Brain microvascular endothelial cell (primary cell): ENCODE data around the gene AGPS.

Experiments used
- DNase-seq: peaks from one replicate; pipeline ENCODE4 v3.0.0-alpha.2; 2020
- H3K27ac ChIP-seq: fragments of 250-450 bp; sonication (Bioruptor Pico); 2 replicates; pipeline ENCODE4 v1.5.1; 2020; ENCODE audit warnings: mild to moderate bottlenecking, moderate library complexity
- H3K27me3 ChIP-seq: fragments of 250-450 bp; sonication (Bioruptor Pico); replicated peaks from 2 replicates; pipeline ENCODE4 v1.5.1; 2020; ENCODE audit warnings: mild to moderate bottlenecking
- H3K36me3 ChIP-seq: fragments of 250-450 bp; sonication (Bioruptor Pico); replicated peaks from 2 replicates; pipeline ENCODE4 v1.5.1; 2020; ENCODE audit warnings: mild to moderate bottlenecking
- H3K4me3 ChIP-seq: 2 replicates; pipeline ENCODE4 v1.5.1; 2011; ENCODE audit warnings: low read depth, mild to moderate bottlenecking, control low read depth, low read length, moderate library complexity
- in situ Hi-C: cut with HindIII; loops from 2 replicates; pipeline ENCODE4 v1.10.0; 2017; ENCODE audit warnings: low sequenced_read_pairs, low pct_ligation_motif_present
- TF ChIP-seq, protein P1 (sequence below): IDR thresholded peaks from 2 replicates; pipeline ENCODE4 v1.5.1; 2011; ENCODE audit warnings: low read depth, mild to moderate bottlenecking, moderate library complexity, low read length, control low read depth, inconsistent platforms; ENCODE audit errors: missing control alignments

Gene AGPS

DNA sequence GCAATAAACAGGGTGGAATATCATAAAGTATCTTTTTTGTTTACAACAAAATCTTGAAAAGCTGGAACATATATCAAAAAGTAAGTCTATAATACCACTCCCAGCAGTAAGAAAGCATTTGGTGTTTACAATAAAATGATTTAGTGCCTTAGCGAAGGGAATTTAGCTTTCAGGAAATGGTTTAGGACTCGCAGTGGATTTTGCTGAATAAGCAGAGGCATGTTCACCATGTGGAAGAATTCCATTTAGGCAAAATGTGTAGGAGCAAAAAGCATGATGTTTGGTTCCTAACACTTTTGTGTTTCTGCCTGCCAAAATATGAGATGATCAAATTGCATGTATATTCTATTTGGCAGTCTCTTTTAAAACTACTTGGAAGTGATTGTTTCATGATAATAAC, 163.6 kb downstream of the AGPS start:
- no peak for DNase-seq
- no peaks in the 10 kb centered on the region for H3K27me3 ChIP-seq
- no peaks in the 10 kb centered on the region for H3K36me3 ChIP-seq
- H3K27ac ChIP-seq, result no peak overlapping the region
- in situ Hi-C loops, result no loop called here
- TF ChIP-seq, protein P1, sequence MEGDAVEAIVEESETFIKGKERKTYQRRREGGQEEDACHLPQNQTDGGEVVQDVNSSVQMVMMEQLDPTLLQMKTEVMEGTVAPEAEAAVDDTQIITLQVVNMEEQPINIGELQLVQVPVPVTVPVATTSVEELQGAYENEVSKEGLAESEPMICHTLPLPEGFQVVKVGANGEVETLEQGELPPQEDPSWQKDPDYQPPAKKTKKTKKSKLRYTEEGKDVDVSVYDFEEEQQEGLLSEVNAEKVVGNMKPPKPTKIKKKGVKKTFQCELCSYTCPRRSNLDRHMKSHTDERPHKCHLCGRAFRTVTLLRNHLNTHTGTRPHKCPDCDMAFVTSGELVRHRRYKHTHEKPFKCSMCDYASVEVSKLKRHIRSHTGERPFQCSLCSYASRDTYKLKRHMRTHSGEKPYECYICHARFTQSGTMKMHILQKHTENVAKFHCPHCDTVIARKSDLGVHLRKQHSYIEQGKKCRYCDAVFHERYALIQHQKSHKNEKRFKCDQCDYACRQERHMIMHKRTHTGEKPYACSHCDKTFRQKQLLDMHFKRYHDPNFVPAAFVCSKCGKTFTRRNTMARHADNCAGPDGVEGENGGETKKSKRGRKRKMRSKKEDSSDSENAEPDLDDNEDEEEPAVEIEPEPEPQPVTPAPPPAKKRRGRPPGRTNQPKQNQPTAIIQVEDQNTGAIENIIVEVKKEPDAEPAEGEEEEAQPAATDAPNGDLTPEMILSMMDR, result no peak
- H3K4me3 ChIP-seq, result no peak overlapping the region

DNA sequence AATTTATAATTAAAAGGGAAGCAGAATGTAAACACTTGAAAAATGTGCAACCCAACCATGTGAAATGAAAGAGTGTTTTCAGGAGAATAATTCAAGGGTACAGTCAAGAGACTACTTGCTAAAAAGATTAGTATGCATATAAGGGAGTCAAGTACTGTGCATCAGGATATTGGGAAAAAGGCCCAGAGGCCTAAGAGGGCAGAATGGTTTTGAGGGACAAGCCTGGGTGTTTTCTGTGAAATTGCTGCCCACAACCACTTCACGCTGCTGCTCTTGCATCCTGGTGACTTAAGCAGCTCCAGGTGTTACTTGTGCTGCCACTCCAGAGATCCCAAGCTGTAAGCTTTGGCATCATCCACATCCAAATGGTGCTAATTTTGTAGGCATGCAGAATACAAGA, 165.2 kb downstream of the AGPS start:
- no peak overlapping the region for H3K4me3 ChIP-seq
- in situ Hi-C loops, result no loop called here

DNA sequence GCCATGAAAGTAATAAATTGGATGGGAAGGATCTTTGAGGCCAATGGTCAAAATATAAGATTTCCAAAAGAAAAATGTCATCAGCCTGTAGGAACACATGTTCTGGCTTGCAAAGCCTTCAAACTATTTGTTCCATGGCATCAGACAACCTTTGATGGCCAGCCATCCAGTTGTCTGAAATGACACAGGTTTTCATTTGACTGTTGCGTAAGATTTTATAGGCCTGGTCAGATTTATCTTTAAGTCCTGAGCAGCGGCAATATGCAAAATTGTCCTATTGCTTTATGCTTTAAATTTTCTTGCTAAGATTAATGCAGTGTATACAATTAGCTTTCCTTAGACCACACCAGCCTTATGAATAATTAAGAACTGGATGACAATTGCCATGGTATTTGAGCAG, 167.1 kb downstream of the AGPS start:
- H3K4me3 ChIP-seq, result no peak overlapping the region
- TF ChIP-seq, protein P1, result no peak
- no peaks in the 10 kb centered on the region for H3K36me3 ChIP-seq
- in situ Hi-C loops, result no loop called here
- no peaks in the 10 kb centered on the region for H3K27me3 ChIP-seq
- no peak for DNase-seq
- no peak overlapping the region for H3K27ac ChIP-seq

More for the DNA sequence above, 165.2 kb downstream of the AGPS start:
- no peak for DNase-seq
- Histone ChIP-seq H3K27me3 (no peaks in the 10 kb centered on the region), H3K36me3 (no peaks in the 10 kb centered on the region), H3K27ac (no peak overlapping the region)
- TF ChIP-seq, protein P1, result no peak

DNA sequence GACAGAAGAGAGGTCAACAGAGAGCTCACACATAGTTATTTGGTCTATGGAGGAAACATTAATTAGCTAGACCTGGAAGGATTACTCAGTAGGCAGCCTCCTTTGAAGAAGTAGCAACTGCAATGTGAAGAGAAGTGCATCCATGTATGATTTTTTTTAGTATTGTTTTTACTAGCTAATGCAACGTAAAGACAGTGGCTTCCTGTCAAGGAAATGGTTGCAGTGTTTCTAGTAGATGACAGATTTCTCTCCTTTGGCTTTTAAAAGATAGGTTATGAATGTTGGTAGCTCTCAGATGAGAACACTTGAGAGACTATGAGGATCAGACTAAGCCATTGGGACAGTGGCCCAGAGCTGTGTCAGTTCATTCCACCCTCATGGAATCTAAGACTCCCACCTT, 175.8 kb downstream of the AGPS start:
- H3K4me3 ChIP-seq, result no peak overlapping the region
- TF ChIP-seq, protein P1, result no peak
- H3K36me3 ChIP-seq, result no peaks in the 10 kb centered on the region
- DNase-seq, result no peak
- in situ Hi-C loops, result no loop called here
- H3K27ac ChIP-seq, result no peak overlapping the region
- H3K27me3 ChIP-seq, result no peaks in the 10 kb centered on the region

DNA sequence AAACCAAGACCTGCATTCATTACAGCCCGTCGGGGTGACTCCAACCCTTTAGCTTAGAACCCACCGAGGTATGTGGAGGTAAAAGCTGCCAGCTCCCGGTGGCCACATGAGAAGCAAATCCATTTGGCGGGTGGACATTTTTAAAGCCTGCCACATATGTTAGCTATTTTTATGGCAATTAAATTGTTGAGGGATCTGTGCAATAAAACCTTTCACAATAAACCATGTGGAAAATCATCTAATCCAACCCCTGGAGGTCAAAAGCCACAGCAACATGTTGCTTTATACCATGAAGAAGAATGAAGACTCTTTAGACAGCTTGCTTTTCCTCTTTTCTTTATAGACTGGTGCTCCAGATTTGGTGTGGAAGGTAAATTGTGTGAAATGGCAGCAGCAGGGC, 176.3 kb downstream of the AGPS start:
- in situ Hi-C loops, result no loop called here
- Histone ChIP-seq H3K27me3 (no peaks in the 10 kb centered on the region), H3K4me3 (no peak overlapping the region), H3K36me3 (no peaks in the 10 kb centered on the region), H3K27ac (no peak overlapping the region)
- TF ChIP-seq, protein P1, result no peak
- no peak for DNase-seq

DNA sequence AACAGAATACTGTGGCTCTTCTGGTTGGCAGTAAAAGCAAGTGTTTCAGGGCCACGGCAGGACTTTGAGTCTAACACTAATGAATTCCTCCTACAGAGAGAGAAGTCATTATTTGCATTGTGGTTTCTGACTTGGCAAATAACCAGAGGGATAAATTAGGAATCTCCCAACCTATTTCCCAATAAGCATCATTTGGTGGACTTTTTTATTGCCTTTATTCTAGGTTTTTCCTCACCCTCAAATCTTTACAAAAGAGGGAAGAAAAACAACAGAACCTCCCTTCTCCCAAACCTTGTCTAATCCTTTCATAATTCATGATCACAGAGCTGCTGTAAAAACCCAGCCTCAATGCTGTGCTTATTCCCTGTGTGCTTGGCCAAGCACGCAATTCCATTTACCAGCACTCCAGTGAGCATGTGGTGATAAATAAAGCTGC, 179.7 kb downstream of the AGPS start:
- H3K4me3 ChIP-seq, result no peak overlapping the region
- TF ChIP-seq, protein P1, result no peak
- no peaks in the 10 kb centered on the region for H3K27me3 ChIP-seq
- in situ Hi-C loops, result no loop called here
- DNase-seq, result no peak
- no peak overlapping the region for H3K27ac ChIP-seq
- no peaks in the 10 kb centered on the region for H3K36me3 ChIP-seq
